Dedifferentiated amniotic fluid mesenchymal stem cell (primary cell): ENCODE measurements around the gene CTDP1.
"Not testable (repeated sequence)": the region's sequence is repeated elsewhere in the genome, so short reads cannot be mapped to it uniquely, and the experiment has no call there.

Source experiments
- DNase-seq: peaks from one replicate; pipeline ENCODE4 v3.0.0-alpha.2; 2016; ENCODE audit errors: extremely low spot score

CTDP1 gene

GRCh38 chr18:79698668-79699335, 19.2 kb downstream of the CTDP1 start:
- no peak for DNase-seq

- no peak for DNase-seq
Observed at GRCh38 chr18:79699653-79700052, 20.1 kb downstream of the CTDP1 start.

GRCh38 chr18:79702906-79703305, 23.3 kb downstream of the CTDP1 start:
- DNase-seq = no peak

- no peak for DNase-seq
Observed at GRCh38 chr18:79704631-79705030, 25.0 kb downstream of the CTDP1 start.

- no peak for DNase-seq
Observed at GRCh38 chr18:79705272-79705671, 25.7 kb downstream of the CTDP1 start.

- DNase-seq = no peak
Observed at GRCh38 chr18:79706006-79706405, 26.4 kb downstream of the CTDP1 start.

GRCh38 chr18:79706658-79707057, 27.1 kb downstream of the CTDP1 start:
- DNase-seq = no peak

- DNase-seq = no peak
Observed at GRCh38 chr18:79707239-79707638, 27.6 kb downstream of the CTDP1 start.

GRCh38 chr18:79707671-79708070, 28.1 kb downstream of the CTDP1 start:
- DNase-seq = no peak

GRCh38 chr18:79708412-79708811, 28.8 kb downstream of the CTDP1 start:
- no peak for DNase-seq

GRCh38 chr18:79712206-79712857, 32.7 kb downstream of the CTDP1 start:
- DNase-seq = no peak

GRCh38 chr18:79713341-79713740, 33.7 kb downstream of the CTDP1 start:
- no peak for DNase-seq

GRCh38 chr18:79714531-79715240, 35.1 kb downstream of the CTDP1 start:
- no peak for DNase-seq

- DNase-seq = no peak
Observed at GRCh38 chr18:79715280-79715679, 35.7 kb downstream of the CTDP1 start.

- no peak for DNase-seq
Observed at GRCh38 chr18:79717059-79717458, 37.5 kb downstream of the CTDP1 start.

GRCh38 chr18:79717555-79718074, 38.0 kb downstream of the CTDP1 start:
- no peak for DNase-seq

- no peak for DNase-seq
Observed at GRCh38 chr18:79718126-79718525, 38.5 kb downstream of the CTDP1 start.

- no peak for DNase-seq
Observed at GRCh38 chr18:79718878-79719477, 39.4 kb downstream of the CTDP1 start.

- DNase-seq = not testable (repeated sequence)
Observed at GRCh38 chr18:79719478-79720358, 40.1 kb downstream of the CTDP1 start.

- no peak for DNase-seq
Observed at GRCh38 chr18:79720359-79720733, 40.7 kb downstream of the CTDP1 start.

- DNase-seq = no peak
Observed at GRCh38 chr18:79723036-79723435, 43.4 kb downstream of the CTDP1 start.
